GM21528 (cell line): Measurements from ENCODE around the gene RASA3.

Experiments used
- ATAC-seq: cut with Tn5 transposase; IDR thresholded peaks from one replicate; pipeline ENCODE4 v1.9.1; 2021; ENCODE audit warnings: mild to moderate bottlenecking, moderate library complexity; ENCODE audit not compliant: unreplicated experiment, low FRiP score

The RASA3 gene

DNA sequence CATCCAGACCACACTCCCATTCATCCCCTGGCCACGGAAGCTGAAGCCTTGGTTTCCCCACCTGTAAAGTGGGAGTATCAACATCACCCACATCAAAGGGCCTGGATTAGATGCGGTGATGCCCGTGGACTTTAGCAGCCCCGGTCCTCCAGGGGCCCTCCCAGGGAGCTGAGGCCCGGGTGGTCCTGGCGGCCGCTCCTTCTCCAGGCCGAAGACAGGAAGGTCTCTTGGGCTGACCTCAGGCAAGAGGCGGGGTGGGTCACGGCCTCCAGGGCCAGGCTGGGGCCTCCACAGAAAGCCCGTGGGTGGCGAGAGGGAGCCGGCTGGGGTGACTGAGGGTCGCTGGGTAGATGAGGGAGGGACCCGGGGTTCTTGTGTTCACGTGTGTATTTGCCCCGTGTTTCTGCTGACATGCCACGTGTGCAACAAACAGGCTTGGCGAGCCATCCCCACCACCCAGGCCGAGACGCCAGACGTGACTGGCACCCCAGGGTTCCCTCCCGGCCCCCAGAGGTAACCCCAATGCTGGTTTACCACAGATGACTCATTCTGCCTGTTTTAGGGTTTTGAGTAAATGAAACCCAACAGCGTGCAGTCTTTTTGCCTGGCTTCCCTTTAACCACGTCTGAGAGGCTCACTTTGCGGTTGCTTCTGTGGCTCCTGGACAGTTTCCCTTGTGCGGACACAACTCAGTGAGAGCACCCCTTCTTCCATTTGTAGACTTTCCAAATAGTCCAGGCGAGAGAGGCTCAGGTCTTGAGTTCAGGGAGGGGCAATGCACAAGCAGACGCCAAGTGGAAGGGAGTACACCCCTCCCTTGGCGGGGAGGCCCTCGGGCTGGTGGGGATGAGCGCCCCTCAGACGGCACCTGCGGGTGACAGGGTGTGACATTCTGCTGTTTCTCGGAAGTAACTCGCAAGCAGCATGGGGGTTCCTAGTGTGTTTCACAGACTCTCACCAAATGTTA is 201.5 kb downstream of the RASA3 start:
- no peak for ATAC-seq

DNA sequence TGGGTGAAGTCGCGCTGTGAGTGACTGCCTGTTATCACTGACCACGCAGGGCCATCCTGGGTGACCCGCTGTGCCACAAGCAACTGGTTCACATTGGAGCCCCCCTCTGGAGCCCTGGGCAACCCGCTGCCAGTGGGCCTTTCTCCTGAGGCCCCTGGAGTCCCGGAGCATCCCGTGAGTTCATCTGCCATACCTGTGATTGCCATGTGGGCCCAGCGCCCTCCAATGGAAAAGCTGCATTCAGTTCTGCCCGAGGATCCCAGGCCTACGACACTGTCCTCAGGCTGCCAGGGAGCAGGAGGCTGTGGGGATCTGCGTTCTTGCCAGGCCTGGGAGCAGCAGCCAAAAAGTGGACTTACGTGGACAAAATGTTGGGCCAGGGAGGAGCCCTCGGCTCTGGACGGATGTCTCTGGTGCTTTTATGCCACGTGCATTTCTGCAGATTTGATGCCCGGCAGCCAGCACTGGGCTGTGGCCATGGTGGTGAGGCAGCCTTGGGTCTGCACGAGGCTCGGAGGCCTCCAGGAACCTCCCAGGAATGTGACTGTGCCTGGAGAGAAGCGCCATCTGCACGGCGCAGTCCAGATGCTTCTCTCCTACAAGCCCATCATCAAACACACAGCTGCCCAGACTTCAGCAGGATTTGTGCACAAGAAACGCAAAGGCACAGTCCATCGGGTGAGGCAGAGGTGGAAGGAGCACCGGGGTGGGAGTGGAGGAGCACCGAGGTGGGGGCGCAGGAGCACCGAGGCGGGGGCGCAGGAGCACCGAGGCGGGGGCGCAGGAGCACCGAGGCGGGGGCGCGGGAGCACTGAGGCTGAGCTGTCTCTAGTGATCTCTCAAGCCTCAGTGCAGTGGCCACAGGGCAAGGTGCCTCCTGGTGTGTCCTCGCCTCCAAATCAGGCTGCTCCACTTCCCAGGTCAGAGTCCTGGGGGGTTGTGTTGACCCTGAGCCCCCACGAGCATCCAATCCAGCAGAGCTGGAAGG is 202.5 kb downstream of the RASA3 start:
- ATAC-seq, result no peak

- no peak for ATAC-seq
These were observed 203.5 kb downstream of the RASA3 start for GRCh38 chr13:113928685-113929627.
